ENCODE measurements around the gene DENND1A. TPM values are rescaled to one million over a fixed set of nuclear protein-coding genes. Genes with fewer than 3 reads are reported as not detected.
"Not testable (repeated sequence)": the region's sequence is repeated elsewhere in the genome, so short reads cannot be mapped to it uniquely, and the experiment has no call there.

The DENND1A gene
- total RNA-seq, 6 experiments from 2014 or later = 13.9 to 22.6 (median 16.3) TPM

DNA sequence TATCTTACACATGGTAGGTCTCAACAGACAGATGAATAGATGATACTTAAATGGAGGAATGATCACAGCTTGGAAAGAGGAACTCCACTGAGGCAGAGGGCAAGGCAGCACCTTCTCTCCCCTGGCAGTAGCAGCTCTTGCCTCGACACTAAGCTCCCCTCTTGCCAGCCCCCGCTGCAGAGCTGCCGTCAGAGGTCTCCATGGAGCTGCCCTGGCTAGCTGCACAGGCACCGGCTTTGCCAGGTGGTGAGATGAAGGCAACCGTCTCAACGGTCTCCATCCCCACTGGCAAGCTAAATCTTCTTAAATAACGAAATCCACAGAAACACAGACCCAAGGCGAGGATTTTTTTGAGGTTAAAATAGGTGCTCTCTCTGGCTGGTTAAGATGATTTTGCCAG is 492.7 kb downstream of the DENND1A start:
- Histone ChIP-seq H3K27ac (no peak overlapping the region), H3K36me3 (peaks cover 0 to 4% (median 0%) of the 10 kb centered on the region in 4 donors), H3K4me1 (no peaks in the 10 kb centered on the region), H3K27me3 (no peaks in the 10 kb centered on the region), H3K4me3 (no peak overlapping the region), H3K9me3 (no peaks in the 10 kb centered on the region)
- no peak for TF ChIP-seq POLR2A (IDR thresholded peaks at IDR 0.05)
- TF ChIP-seq, protein P1, sequence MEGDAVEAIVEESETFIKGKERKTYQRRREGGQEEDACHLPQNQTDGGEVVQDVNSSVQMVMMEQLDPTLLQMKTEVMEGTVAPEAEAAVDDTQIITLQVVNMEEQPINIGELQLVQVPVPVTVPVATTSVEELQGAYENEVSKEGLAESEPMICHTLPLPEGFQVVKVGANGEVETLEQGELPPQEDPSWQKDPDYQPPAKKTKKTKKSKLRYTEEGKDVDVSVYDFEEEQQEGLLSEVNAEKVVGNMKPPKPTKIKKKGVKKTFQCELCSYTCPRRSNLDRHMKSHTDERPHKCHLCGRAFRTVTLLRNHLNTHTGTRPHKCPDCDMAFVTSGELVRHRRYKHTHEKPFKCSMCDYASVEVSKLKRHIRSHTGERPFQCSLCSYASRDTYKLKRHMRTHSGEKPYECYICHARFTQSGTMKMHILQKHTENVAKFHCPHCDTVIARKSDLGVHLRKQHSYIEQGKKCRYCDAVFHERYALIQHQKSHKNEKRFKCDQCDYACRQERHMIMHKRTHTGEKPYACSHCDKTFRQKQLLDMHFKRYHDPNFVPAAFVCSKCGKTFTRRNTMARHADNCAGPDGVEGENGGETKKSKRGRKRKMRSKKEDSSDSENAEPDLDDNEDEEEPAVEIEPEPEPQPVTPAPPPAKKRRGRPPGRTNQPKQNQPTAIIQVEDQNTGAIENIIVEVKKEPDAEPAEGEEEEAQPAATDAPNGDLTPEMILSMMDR (IDR thresholded peaks at IDR 0.05) = no peak
- peak in 1 of 3 donors; percentile 27 for DNase-seq
- intact Hi-C loops (cut with DNase I) = no loop called here
- no peak for ATAC-seq
- 88% methylated on average over 4 of the region's 8 CpGs for WGBS (ENCODE audit: insufficient coverage, low coverage, low lambda C conversion rate, missing lambda C conversion rate)

DNA sequence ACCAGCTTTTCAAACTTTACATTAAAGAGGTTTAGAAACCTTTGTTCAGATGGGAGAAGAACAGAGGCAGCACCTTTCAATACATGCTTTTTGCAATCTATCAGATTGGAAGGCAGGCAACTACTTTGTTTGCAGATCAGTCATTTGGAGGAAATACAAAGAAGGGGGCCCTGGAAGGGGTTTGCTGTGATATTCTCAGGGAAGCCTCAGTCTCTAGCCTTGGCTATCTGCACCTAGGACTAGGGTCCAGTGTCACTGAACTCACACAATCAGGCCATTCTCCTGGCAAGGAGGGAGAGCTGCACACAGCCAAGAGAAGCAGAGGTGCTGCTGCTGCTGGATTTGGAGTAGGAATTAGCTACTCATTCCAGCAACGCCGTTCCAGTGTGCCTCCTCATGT is 494.5 kb downstream of the DENND1A start:
- TF ChIP-seq, protein P1 (IDR thresholded peaks at IDR 0.05) = no peak
- TF ChIP-seq POLR2A (IDR thresholded peaks at IDR 0.05) = no peak
- H3K36me3 ChIP-seq = peaks cover 0 to 6% (median 0%) of the 10 kb centered on the region in 4 donors
- H3K9me3 ChIP-seq = no peaks in the 10 kb centered on the region
- no peak for DNase-seq
- WGBS (ENCODE audit: insufficient coverage, low coverage, low lambda C conversion rate, missing lambda C conversion rate) = 61% methylated on average over 2 of the region's 2 CpGs
- H3K27ac ChIP-seq = no peak overlapping the region
- H3K27me3 ChIP-seq = no peaks in the 10 kb centered on the region
- intact Hi-C loops (cut with DNase I) = no loop called here
- ATAC-seq = peak in 1 of 4 donors; percentile 45
- H3K4me1 ChIP-seq = no peaks in the 10 kb centered on the region
- H3K4me3 ChIP-seq = no peak overlapping the region

DNA sequence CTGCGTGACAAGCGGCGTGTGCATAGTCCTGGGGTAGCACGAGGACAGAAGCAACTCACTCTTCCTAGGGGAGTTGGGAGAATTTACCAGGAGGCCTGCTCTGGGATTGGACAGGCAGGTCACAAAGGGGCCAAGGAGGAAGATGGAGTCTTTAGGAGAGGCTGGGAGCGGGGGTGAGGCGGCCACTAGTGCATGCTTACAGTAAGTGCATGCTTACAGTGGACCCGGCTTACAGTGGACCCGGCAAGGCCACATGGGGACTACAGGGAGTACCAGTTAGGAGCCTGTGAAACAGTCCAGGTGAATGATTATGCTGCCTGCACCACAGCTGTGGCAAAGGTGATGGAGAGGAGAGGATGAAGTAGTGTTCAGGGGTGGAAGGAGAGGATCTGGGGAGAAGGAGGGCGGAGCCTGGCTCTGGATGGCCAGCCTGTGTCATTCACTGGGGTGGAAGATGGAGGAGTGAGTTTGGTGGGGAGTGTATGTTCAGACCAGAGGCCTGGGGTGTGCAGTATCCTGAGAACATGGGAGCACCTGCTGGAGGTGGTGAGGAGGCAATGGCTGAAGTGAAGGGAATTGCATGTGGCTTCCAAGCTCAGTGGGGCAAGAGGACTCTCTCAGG is 495.2 kb downstream of the DENND1A start:
- Histone ChIP-seq H3K27me3 (no peaks in the 10 kb centered on the region), H3K36me3 (peaks cover 0 to 6% (median 0%) of the 10 kb centered on the region in 4 donors), H3K4me1 (no peaks in the 10 kb centered on the region), H3K27ac (no peak overlapping the region), H3K9me3 (no peaks in the 10 kb centered on the region), H3K4me3 (no peak overlapping the region)
- DNase-seq (peak in 1 of 3 donors; percentile 15), ATAC-seq (no peak)
- 94% methylated on average over 5 of the region's 9 CpGs for WGBS (ENCODE audit: insufficient coverage, low coverage, low lambda C conversion rate, missing lambda C conversion rate)
- intact Hi-C loops (cut with DNase I) = no loop called here
- no peak for TF ChIP-seq POLR2A (IDR thresholded peaks at IDR 0.05)

DNA sequence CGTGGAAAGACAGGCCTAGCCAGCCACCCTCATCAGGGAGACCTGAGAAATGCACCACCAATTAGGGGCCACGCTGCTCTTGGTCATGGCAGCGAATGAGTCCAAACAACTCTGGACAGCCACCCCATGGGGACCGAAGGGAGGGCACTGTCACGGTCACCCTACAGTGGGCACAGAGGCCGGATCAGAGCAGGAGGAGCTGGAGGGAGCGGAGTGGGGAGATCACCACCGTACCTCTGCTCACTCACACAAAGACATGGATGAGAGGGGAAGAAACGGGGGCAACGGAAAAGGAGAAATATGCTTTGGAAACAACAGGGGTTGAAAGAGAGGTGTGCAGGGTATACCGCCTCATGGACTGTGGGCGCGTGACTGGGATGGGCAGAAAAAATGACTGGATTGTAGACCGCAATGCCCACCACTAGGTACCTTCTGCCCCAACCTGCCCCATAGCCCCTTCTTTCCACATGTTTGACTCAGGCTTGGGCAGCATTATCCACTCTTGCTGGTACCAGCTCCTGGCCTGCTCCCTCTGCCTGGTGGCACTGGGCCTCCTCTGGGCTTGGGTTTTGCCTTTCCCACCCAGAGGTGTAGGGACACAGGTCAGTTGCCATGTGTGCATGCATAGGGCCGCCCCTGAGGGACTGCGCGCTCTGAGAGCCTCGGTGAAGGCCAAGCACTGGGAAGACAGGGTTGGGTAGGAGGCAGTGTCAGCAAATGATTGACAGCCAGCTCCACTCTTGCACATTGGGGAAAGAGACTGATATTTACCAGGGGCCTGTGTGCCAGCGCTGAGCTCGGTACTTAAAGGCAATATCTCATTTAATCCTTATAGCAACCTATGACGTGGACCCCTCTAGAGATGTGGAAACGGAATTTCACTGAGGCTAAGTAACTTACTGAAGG is 497.3 kb downstream of the DENND1A start:
- Histone ChIP-seq H3K4me3 (no peak overlapping the region), H3K27me3 (no peaks in the 10 kb centered on the region), H3K4me1 (no peaks in the 10 kb centered on the region), H3K9me3 (no peaks in the 10 kb centered on the region), H3K27ac (no peak overlapping the region), H3K36me3 (peaks cover 0 to 6% (median 0%) of the 10 kb centered on the region in 4 donors)
- DNase-seq (peak in 1 of 3 donors; percentile 24), ATAC-seq (no peak)
- WGBS (ENCODE audit: insufficient coverage, low coverage, low lambda C conversion rate, missing lambda C conversion rate) = 97% methylated on average over 7 of the region's 22 CpGs
- TF ChIP-seq POLR2A (IDR thresholded peaks at IDR 0.05) = no peak
- TF ChIP-seq, protein P1 (IDR thresholded peaks at IDR 0.05) = no peak
- intact Hi-C loops (cut with DNase I) = no loop called here

DNA sequence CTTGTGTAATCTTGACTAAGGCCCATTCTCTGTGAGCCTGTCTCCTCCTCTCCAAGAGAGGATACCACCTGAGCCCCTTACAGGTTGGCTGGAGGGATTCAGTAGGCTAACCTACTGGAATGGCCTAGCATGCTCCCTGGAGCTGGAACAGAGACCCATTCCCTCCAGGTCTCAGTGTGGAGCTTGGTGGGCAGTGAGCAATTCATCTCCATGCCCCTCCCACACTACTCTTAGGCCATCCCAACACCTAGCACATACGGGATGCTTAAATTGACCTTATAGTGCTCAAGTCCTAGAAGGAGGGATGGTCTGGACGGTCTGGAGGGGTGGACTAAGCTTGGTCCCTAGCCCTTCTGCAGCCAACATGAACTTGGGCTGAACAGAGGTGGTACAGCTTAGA is 498.3 kb downstream of the DENND1A start:
- no peaks in the 10 kb centered on the region for H3K9me3 ChIP-seq
- H3K4me1 ChIP-seq = no peaks in the 10 kb centered on the region
- TF ChIP-seq POLR2A (IDR thresholded peaks at IDR 0.05) = no peak
- WGBS (ENCODE audit: insufficient coverage, low coverage, low lambda C conversion rate, missing lambda C conversion rate) = 92% methylated on average over 2 of the region's 2 CpGs
- no peak overlapping the region for H3K4me3 ChIP-seq
- intact Hi-C loops (cut with DNase I) = no loop called here
- H3K27ac ChIP-seq = no peak overlapping the region
- H3K36me3 ChIP-seq = peaks cover 0 to 3% (median 0%) of the 10 kb centered on the region in 4 donors
- H3K27me3 ChIP-seq = no peaks in the 10 kb centered on the region
- ATAC-seq (no peak), DNase-seq (no peak)

DNA sequence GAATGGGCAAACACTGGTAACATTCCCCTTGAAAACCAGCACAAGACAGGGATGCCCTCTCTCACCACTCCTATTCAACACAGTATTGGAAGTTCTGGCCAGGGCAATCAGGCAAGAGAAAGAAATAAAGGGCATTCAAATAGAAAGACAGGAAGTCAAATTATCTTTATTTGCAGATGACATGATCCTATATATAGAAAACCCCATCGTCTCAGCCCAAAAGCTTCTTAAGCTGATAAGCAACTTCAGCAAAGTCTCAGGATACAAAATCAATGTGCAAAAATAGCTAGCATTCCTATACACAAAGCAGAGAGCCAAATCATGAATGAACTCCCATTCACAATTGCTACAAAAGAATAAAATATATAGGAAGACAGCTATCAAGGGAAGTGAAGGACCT is 501.5 kb downstream of the DENND1A start:
- H3K27ac ChIP-seq; H3K9me3 ChIP-seq; intact Hi-C loops (cut with DNase I); H3K36me3 ChIP-seq; ATAC-seq; H3K27me3 ChIP-seq; H3K4me1 ChIP-seq; H3K4me3 ChIP-seq; DNase-seq: not testable (repeated sequence)
- WGBS (ENCODE audit: insufficient coverage, low coverage, low lambda C conversion rate, missing lambda C conversion rate) = 38% methylated on average over 1 of the region's 1 CpG

All from right lobe of liver (tissue), 6 donors.